GM18499 (cell line): ENCODE results near the gene SELP.

Experiments used
- ATAC-seq: cut with Tn5 transposase; IDR thresholded peaks from one replicate; pipeline ENCODE4 v1.9.1; 2021; ENCODE audit warnings: moderate number of reproducible peaks; ENCODE audit not compliant: insufficient read depth, unreplicated experiment

The SELP gene

GRCh38 chr1:169623132-169623926, 6.6 kb downstream of the SELP start:
- no peak for ATAC-seq

- ATAC-seq: no peak
Observed at GRCh38 chr1:169620565-169620964, 9.4 kb downstream of the SELP start.

GRCh38 chr1:169618367-169618766, 11.6 kb downstream of the SELP start:
- no peak for ATAC-seq

- no peak for ATAC-seq
Observed at GRCh38 chr1:169615803-169616202, 14.1 kb downstream of the SELP start.

- no peak for ATAC-seq
Observed at GRCh38 chr1:169610858-169611257, 19.1 kb downstream of the SELP start.

GRCh38 chr1:169610108-169610507, 19.8 kb downstream of the SELP start:
- no peak for ATAC-seq

GRCh38 chr1:169608226-169608625, 21.7 kb downstream of the SELP start:
- no peak for ATAC-seq

GRCh38 chr1:169604781-169605560, 25.0 kb downstream of the SELP start:
- ATAC-seq: no peak

GRCh38 chr1:169601096-169601881, 28.6 kb downstream of the SELP start:
- no peak for ATAC-seq

- no peak for ATAC-seq
Observed at GRCh38 chr1:169595764-169596711, 33.9 kb downstream of the SELP start.

- peak; percentile 62 for ATAC-seq
Observed at GRCh38 chr1:169594391-169594790, 35.5 kb downstream of the SELP start.

- no peak for ATAC-seq
Observed at GRCh38 chr1:169590932-169591331, 39.0 kb downstream of the SELP start.

GRCh38 chr1:169588785-169589485, 41.0 kb downstream of the SELP start:
- ATAC-seq: no peak

- no peak for ATAC-seq
Observed at GRCh38 chr1:169588112-169588511, 41.8 kb downstream of the SELP start.

GRCh38 chr1:169586395-169587255, 43.3 kb downstream of the SELP start, which contains the start of gene F5:
Gene F5, minus strand, starts transcription at chr1:169586481. Its CDS starts 95 bp downstream, at chr1:169586386.
- ATAC-seq: peak; percentile 92

- no peak for ATAC-seq
Observed at GRCh38 chr1:169586067-169586394, 43.9 kb downstream of the SELP start.

- no peak for ATAC-seq
Observed at GRCh38 chr1:169585181-169585580, 44.7 kb downstream of the SELP start.

GRCh38 chr1:169584483-169585144, 45.3 kb downstream of the SELP start:
- no peak for ATAC-seq
